ENCODE data around the gene CDK5RAP1. TPM values are rescaled to one million over a fixed set of nuclear protein-coding genes. Genes with fewer than 3 reads are reported as not detected.

CDK5RAP1 gene, protein sequence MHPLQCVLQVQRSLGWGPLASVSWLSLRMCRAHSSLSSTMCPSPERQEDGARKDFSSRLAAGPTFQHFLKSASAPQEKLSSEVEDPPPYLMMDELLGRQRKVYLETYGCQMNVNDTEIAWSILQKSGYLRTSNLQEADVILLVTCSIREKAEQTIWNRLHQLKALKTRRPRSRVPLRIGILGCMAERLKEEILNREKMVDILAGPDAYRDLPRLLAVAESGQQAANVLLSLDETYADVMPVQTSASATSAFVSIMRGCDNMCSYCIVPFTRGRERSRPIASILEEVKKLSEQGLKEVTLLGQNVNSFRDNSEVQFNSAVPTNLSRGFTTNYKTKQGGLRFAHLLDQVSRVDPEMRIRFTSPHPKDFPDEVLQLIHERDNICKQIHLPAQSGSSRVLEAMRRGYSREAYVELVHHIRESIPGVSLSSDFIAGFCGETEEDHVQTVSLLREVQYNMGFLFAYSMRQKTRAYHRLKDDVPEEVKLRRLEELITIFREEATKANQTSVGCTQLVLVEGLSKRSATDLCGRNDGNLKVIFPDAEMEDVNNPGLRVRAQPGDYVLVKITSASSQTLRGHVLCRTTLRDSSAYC
- 31.2 and 53.4 TPM in 2 replicates for total RNA-seq (2014; rRNA removed)
- percentile 84 among the genes with signal in this experiment for Bru-seq, nascent RNA
- percentile 83 among the genes with signal in this experiment for BruChase-seq, experiment 1, labeled RNA remaining after a 6-hour chase
- percentile 85 among the genes with signal in this experiment for BruChase-seq, experiment 2, labeled RNA remaining after a 2-hour chase
- long read RNA-seq, transcript CDK5RAP1-202 (14 exons, 2,122 nt), result major isoform, 87 of 178 reads
- long read RNA-seq, partial matches to known transcripts, result 18 of 178 reads
- long read RNA-seq, other reads (novel, unspliced or antisense), result 69 of 178 reads

DNA sequence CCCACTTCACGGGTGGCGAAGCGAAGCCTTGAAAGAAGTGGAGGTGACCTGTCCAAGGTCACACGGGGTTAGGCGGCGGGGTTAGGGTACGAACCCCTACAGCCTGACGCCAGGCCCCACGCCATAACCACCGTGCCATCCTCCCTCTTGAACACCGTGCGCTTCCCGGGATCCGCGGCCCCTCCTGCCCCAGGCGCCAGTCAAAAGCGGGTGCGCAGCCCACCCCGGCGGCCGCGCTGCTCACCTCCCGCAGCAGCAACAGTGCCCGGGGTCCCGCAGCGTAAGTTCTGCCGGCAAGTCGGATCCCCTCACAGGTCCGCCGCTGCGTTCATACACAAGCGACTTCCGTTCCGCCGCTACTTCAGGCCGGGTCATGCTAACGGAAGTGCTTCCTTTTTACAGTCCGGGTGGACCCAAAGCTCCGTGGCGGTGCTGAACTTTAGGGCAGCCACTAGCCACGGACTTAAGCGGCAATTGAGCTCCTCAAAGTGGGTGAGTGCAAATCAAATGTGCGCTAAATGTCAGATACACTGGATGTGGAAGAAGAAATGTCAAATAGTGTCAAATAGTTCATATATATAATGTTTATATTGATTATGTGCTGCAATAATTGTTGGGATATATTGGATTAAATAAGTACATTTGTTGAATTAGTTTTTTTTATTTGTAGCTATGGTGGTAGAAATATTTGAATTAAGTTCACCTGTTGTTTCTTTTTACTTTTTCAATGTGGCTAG lies at the start of gene CDK5RAP1:
CDK5RAP1 (minus strand) TSS at position 336 of the 737 bp plus-strand sequence. CDS start 4,455 bp downstream, outside the sequence.
- peak; percentile 92 for DNase-seq
- peaks cover 9% of the 10 kb centered on the region for H3K4me1 ChIP-seq (ENCODE audit: insufficient read depth, low read length)
- no peaks in the 10 kb centered on the region for H3F3A ChIP-seq (ENCODE audit: low read length, unreplicated experiment)
- intact Hi-C loops (cut with micrococcal nuclease), result loop anchor here (1.0 kb wide), 1 partner anchor 42 kb away; the partner anchor contains the start of gene SNTA1
- no peaks in the 10 kb centered on the region for H3K27me3 ChIP-seq (ENCODE audit: low read length)
- POLR2A ChIA-PET (ENCODE audit: unreplicated experiment), result interaction anchor here (0.5 to 0.6 kb wide), 2 partner anchors 89 to 711 kb away, joined by 3 read pairs; partner anchors contain the start of genes CBFA2T2 and EIF2S2
- peak within 1 kb of the TSS; percentile 93 for H3K4me3 ChIP-seq (ENCODE audit: low read length)
- no peak within 1 kb of the TSS for H3K27ac ChIP-seq (ENCODE audit: low read length)
- H3K9ac ChIP-seq (ENCODE audit: low read length), result peak within 1 kb of the TSS; percentile 83
- no peaks in the 10 kb centered on the region; the same call in 1 of the 2 replicates for H3K36me3 ChIP-seq (ENCODE audit: low read depth, low read length)
- BruUV-seq (replicated peaks), result no TSS peak
- peak within 1 kb of the TSS; percentile 86 for H2AFZ ChIP-seq (ENCODE audit: low read length)
- H3K9me2 ChIP-seq (replicated peaks; ENCODE audit: low read length), result no peaks in the 10 kb centered on the region
- no peaks in the 10 kb centered on the region for H3K9me3 ChIP-seq (ENCODE audit: low read length)
- H4K20me1 ChIP-seq (ENCODE audit: low read length), result peaks cover 18% of the 10 kb centered on the region; the same call in 1 of the 2 replicates
- H3K4me2 ChIP-seq (ENCODE audit: low read length), result peak within 1 kb of the TSS; percentile 85
- ATAC-seq, result peak; percentile 94
- CTCF ChIA-PET, result interaction anchor here (0.7 to 1.0 kb wide), 2 partner anchors 42 to 138 kb away, joined by 3 to 4 read pairs; partner anchors contain the start of gene SNTA1
- peaks cover 50% of the 10 kb centered on the region for H3K79me2 ChIP-seq (ENCODE audit: low read length)
- no peak for TF ChIP-seq CTCF (conservative IDR thresholded peaks at IDR 0.05; ENCODE audit: low read depth, low read length)
- TF ChIP-seq EZH2phosphoT487 (IDR thresholded peaks at IDR 0.05; ENCODE audit: borderline replicate concordance, low read length), result no peak
- TF ChIP-seq EZH2 (IDR thresholded peaks at IDR 0.05; ENCODE audit: low read length, unreplicated experiment), result no peak

DNA sequence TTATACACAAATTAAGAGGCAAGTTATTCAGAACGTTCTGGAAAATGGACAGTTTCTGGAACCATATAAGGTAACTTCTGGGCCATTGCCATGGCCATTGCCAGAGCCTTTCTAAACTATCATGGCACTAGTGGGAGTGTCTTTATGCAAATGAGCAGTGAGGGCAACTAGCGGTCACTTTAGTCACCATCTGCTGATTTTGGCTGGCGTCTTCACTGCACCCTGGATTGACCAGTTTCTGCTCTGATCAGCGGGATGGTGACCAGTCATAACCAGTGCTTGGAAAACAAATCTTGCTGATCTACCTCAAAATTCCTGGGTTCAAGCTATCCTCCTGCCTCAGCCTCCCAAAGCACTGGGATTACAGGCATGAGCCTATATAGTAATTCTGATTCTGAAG lies 49.5 kb upstream of the CDK5RAP1 start:
- CTCF ChIA-PET, result no interaction called here
- peak; percentile 61 for ATAC-seq
- BruUV-seq (replicated peaks), result no TSS peak

More for the DNA sequence above, 49.5 kb upstream of the CDK5RAP1 start:
- no peak overlapping the region for H3K4me3 ChIP-seq (ENCODE audit: low read length)
- DNase-seq, result peak; percentile 74
- no peaks in the 10 kb centered on the region for H3F3A ChIP-seq (ENCODE audit: low read length, unreplicated experiment)
- no peak overlapping the region for H3K27ac ChIP-seq (ENCODE audit: low read length)
- H3K27me3 ChIP-seq (ENCODE audit: low read length), result no peaks in the 10 kb centered on the region
- no peak overlapping the region for H3K4me2 ChIP-seq (ENCODE audit: low read length)
- no peaks in the 10 kb centered on the region for H3K79me2 ChIP-seq (ENCODE audit: low read length)
- H2AFZ ChIP-seq (ENCODE audit: low read length), result no peak overlapping the region
- no peaks in the 10 kb centered on the region for H3K36me3 ChIP-seq (ENCODE audit: low read depth, low read length)
- H3K4me1 ChIP-seq (ENCODE audit: insufficient read depth, low read length), result peaks cover 6% of the 10 kb centered on the region
- no peaks in the 10 kb centered on the region for H3K9me2 ChIP-seq (replicated peaks; ENCODE audit: low read length)
- H3K9me3 ChIP-seq (ENCODE audit: low read length), result no peaks in the 10 kb centered on the region
- no peaks in the 10 kb centered on the region for H4K20me1 ChIP-seq (ENCODE audit: low read length)
- TF ChIP-seq EZH2phosphoT487 (IDR thresholded peaks at IDR 0.05; ENCODE audit: borderline replicate concordance, low read length), result no peak
- POLR2A ChIA-PET (ENCODE audit: unreplicated experiment), result no interaction called here
- no peak overlapping the region for H3K9ac ChIP-seq (ENCODE audit: low read length)
- intact Hi-C loops (cut with micrococcal nuclease), result loop anchor here (10.0 kb wide), 1 partner anchor 84 kb away; no protein-coding TSS in a partner anchor

Measured in PC-3 (cell line).